HG02610 (cell line): ENCODE results near the gene C4BPB.
"Not testable (repeated sequence)": the region's sequence is repeated elsewhere in the genome, so short reads cannot be mapped to it uniquely, and the experiment has no call there.

Source experiments
- ATAC-seq: cut with Tn5 transposase; IDR thresholded peaks from one replicate; pipeline ENCODE4 v1.9.1; 2021; ENCODE audit warnings: mild to moderate bottlenecking, moderate library complexity; ENCODE audit not compliant: unreplicated experiment

Gene C4BPB

GRCh38 chr1:207088701-207089626 is at the start of gene C4BPB:
TSS of gene C4BPB (plus strand) at chr1:207088860. CDS start at chr1:207089532, 672 bp downstream.
- ATAC-seq = no peak

DNA sequence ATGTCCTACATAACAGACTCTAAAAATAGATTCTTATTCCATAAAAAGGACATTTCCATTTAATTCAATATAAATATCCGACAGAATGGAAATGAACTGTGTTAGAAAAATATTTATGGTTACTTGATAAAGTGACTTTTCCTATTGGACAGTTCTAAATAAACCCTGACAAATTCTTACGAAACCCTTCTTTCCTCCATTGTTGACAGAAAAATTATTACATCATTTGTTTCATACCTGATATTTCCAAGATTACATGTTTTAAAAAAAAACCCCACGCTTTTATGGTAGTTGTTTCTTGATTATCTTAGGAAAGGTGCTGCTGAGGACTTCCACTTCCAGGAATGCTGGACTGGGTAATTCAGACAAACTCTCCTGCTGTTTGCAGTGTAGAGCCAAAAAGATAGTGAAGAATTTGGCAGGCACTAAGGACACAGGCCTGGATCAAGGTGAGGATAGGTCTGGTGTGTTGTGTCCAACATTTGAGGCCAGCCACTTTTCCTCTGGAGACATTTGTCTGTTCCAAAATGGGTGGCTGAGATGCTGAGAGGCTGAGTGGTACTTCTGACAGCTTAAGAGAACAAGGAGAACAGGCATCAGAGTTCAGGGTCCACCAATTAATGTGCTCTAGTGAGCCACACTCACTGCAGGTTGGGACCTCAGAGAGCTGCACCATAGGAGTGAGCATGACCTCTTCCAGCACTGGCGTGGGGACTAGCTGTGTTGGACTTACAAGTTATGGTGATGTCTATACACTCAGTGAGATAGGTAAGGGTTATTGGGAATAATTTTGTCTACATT is 49.1 kb upstream of the C4BPB start:
- ATAC-seq = no peak

- no peak for ATAC-seq
Measured at GRCh38 chr1:207040181-207040533, 48.5 kb upstream of the C4BPB start.

GRCh38 chr1:207041397-207041796 is 47.3 kb upstream of the C4BPB start:
- not testable (repeated sequence) for ATAC-seq

DNA sequence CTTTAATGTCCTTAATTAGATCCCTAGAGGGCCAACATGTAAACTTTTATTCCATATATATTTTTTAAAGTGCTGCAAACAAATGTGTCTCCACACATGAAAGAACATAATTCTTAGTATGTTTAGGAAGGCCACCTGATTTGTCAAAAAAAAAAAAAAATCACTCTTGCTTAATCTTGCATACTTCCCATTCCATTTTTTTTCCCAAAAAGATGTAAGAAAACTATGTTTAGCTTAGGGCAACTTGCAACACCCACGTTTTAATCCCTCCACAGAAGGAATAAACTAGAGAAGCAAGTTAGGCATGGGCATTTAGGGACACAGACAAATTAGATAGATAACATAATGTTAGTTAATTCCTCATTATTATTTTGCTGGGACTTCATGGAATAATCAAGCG is 43.2 kb upstream of the C4BPB start:
- no peak for ATAC-seq

GRCh38 chr1:207047505-207047904 is 41.2 kb upstream of the C4BPB start:
- no peak for ATAC-seq

GRCh38 chr1:207048041-207048440 is 40.6 kb upstream of the C4BPB start:
- no peak for ATAC-seq

- ATAC-seq = no peak
Measured at GRCh38 chr1:207049054-207049453, 39.6 kb upstream of the C4BPB start.

- no peak for ATAC-seq
Measured at GRCh38 chr1:207049514-207049913, 39.1 kb upstream of the C4BPB start.

DNA sequence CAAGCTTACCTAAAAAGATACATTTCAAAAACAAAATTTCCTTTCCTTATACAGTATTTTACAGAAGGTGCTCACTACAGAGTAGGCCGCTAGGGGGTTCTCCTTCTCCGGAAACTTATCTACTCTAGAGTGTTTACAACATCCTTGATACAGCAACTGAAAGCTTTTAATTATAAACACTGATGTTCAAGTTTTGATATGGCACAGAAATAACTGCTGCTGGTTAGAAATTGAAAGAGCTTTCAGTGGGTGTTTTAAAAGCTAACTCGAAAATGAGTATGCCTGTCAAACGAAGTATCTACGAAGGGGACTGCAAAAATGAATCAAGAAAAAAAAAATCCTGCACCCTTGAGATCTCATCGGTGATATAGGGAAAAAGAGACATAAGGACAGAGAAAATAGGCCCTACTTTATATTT is 38.7 kb upstream of the C4BPB start:
- no peak for ATAC-seq

- peak; percentile 52 for ATAC-seq
Measured at GRCh38 chr1:207050480-207051190, 38.0 kb upstream of the C4BPB start.

GRCh38 chr1:207051191-207051943 is 37.3 kb upstream of the C4BPB start, which contains the start of gene YOD1:
TSS of gene YOD1 (minus strand) at chr1:207051208. CDS start at chr1:207051030, 178 bp downstream.
- ATAC-seq = no peak

- peak; percentile 83 for ATAC-seq
Measured at GRCh38 chr1:207052911-207053769, 35.5 kb upstream of the C4BPB start, which contains the start of gene PFKFB2. TSS of gene PFKFB2 (plus strand) at chr1:207053275. CDS start at chr1:207054718, 1,443 bp downstream.

DNA sequence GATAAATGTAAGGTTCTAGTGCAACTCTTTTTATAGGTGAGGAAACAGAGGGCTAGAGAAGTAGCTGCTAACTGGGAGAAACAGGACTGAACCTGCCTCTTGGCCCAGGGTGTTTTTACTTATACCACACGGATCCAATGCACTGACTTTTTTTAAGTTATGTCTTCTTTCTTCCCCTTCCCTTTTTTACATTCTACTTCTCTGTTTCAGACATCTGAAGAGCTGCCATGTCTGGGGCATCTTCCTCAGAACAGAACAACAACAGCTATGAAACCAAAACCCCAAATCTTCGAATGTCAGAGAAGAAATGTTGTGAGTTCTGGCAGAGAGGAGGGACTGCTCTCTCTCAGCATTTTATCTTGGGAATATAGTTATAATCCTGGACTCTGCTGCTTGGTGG is 34.2 kb upstream of the C4BPB start:
- no peak for ATAC-seq

GRCh38 chr1:207055386-207056001 is 33.2 kb upstream of the C4BPB start:
- ATAC-seq = no peak

DNA sequence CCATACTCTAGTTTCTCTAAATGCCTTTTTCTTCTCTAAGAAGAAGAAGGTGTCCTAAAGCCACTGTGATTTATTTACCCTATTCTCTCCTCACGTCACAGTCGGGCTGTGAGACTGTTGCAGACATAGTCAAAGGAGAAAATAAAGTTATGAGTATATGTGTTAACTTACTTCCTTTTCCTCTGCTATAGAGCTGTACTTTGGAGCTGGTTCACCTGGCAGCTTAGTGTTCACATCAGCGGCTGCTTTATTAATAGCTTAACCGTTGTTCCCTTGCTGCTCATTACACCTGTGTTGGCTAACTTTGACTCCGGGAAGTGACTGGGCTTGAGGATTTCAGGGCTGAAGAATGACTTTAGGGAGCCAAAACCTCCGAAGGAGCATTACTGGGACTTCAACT is 32.0 kb upstream of the C4BPB start:
- no peak for ATAC-seq

GRCh38 chr1:207058252-207058651 is 30.4 kb upstream of the C4BPB start:
- no peak for ATAC-seq

GRCh38 chr1:207058878-207059867 is 29.5 kb upstream of the C4BPB start:
- ATAC-seq = no peak
